ENCODE data around the gene ABCB10. TPM values are rescaled to one million over a fixed set of nuclear protein-coding genes. Genes with fewer than 3 reads are reported as not detected.

ABCB10 gene
- total and polyA plus RNA-seq, 5 donors from 2014 or later, result 10.5 to 20.0 (median 17.1) TPM

GRCh38 chr1:229539863-229540506 lies 18.5 kb downstream of the ABCB10 start:
- no peaks in the 10 kb centered on the region for H3K9me3 Mint-ChIP-seq
- Histone ChIP-seq H3K9me3 (ENCODE audit: control insufficient read depth in 2 of 2, low read length in 2 of 2) (no peaks in the 10 kb centered on the region), H3K27ac (ENCODE audit: insufficient read depth, low read length, poor library complexity, severe bottlenecking) (no peak overlapping the region), H3K36me3 (ENCODE audit: control insufficient read depth, insufficient read depth, low read length) (peaks cover 61% of the 10 kb centered on the region), H3K4me1 (ENCODE audit: control insufficient read depth, insufficient read depth, low read length, poor library complexity, severe bottlenecking) (peaks cover 12% of the 10 kb centered on the region), H3K4me3 (ENCODE audit: low read depth, low read length) (no peak overlapping the region), H3K27me3 (ENCODE audit: control insufficient read depth, insufficient read depth, low read length) (no peaks in the 10 kb centered on the region)
- ATAC-seq (ENCODE audit: low read depth in 2 of 2), result no peak
- H3K4me3 Mint-ChIP-seq, result no peak overlapping the region
- peaks cover 62% of the 10 kb centered on the region for H3K36me3 Mint-ChIP-seq
- no peak for DNase-seq
- peaks cover 16 to 29% (median 23%) of the 10 kb centered on the region in 4 donors for H3K4me1 Mint-ChIP-seq
- no peak overlapping the region for H3K27ac Mint-ChIP-seq
- no peaks in the 10 kb centered on the region for H3K27me3 Mint-ChIP-seq

DNA sequence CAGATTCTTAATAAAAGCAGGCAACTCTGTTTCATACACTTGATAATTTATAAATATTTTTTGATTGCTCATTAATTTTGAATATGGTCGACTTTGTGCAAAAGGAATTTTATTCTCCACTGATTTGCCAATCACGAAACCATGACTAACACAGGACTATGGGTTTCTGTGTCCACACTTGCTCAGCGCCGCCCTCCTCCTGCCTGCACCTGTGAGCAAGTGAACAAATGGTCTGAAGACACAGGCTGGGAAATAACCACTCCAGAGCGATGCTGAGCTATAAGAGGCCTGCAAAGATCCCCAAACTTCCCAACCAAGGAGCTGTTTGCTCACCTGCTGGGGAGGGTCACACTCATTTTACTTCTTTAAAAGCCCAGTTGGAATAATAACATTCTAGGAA lies 19.6 kb downstream of the ABCB10 start:
- no peaks in the 10 kb centered on the region for H3K9me3 ChIP-seq (ENCODE audit: control insufficient read depth in 2 of 2, low read length in 2 of 2)
- no peaks in the 10 kb centered on the region for H3K9me3 Mint-ChIP-seq
- no peaks in the 10 kb centered on the region for H3K27me3 Mint-ChIP-seq
- H3K27ac ChIP-seq (ENCODE audit: insufficient read depth, low read length, poor library complexity, severe bottlenecking), result no peak overlapping the region
- H3K36me3 ChIP-seq (ENCODE audit: control insufficient read depth, insufficient read depth, low read length), result peaks cover 58% of the 10 kb centered on the region
- peak overlapping the region in 2 of 3 donors; percentile 50 to 71 for H3K27ac Mint-ChIP-seq
- peaks cover 12% of the 10 kb centered on the region for H3K4me1 ChIP-seq (ENCODE audit: control insufficient read depth, insufficient read depth, low read length, poor library complexity, severe bottlenecking)
- DNase-seq (no peak), ATAC-seq (ENCODE audit: low read depth in 2 of 2) (no peak)
- H3K36me3 Mint-ChIP-seq, result peaks cover 59% of the 10 kb centered on the region
- H3K4me1 Mint-ChIP-seq, result peaks cover 16 to 28% (median 21%) of the 10 kb centered on the region in 4 donors
- no peaks in the 10 kb centered on the region for H3K27me3 ChIP-seq (ENCODE audit: control insufficient read depth, insufficient read depth, low read length)
- H3K4me3 ChIP-seq (ENCODE audit: low read depth, low read length), result no peak overlapping the region
- H3K4me3 Mint-ChIP-seq, result no peak overlapping the region

DNA sequence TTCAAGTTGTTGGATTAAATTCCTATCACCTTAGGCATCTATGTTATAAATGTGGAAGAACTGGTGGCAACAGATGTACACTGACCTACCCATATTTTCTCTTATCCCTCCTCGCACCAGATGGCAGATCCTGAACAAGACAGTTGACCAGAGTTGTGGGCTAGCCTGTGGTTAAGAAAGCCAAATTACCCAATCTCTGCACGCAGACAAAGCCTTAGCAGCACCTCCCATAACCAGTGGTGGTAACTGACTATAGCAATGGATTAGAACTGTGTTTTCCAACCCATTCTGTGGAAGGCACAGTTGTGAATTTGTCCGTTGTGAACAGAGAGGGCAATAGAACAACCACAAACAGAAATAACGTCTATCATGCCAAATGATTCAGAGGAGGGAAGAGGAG lies 20.6 kb downstream of the ABCB10 start:
- Mint-ChIP-seq H3K4me1 (peaks cover 14 to 17% (median 17%) of the 10 kb centered on the region in 4 donors), H3K36me3 (peaks cover 58% of the 10 kb centered on the region), H3K27ac (peak overlapping the region in 2 of 3 donors; percentile 50 to 78), H3K4me3 (no peak overlapping the region), H3K27me3 (no peaks in the 10 kb centered on the region), H3K9me3 (no peaks in the 10 kb centered on the region)
- no peak overlapping the region for H3K4me3 ChIP-seq (ENCODE audit: low read depth, low read length)
- peaks cover 60% of the 10 kb centered on the region for H3K36me3 ChIP-seq (ENCODE audit: control insufficient read depth, insufficient read depth, low read length)
- H3K9me3 ChIP-seq (ENCODE audit: control insufficient read depth in 2 of 2, low read length in 2 of 2), result no peaks in the 10 kb centered on the region
- H3K27me3 ChIP-seq (ENCODE audit: control insufficient read depth, insufficient read depth, low read length), result no peaks in the 10 kb centered on the region
- DNase-seq (no peak), ATAC-seq (ENCODE audit: low read depth in 2 of 2) (no peak)
- no peak overlapping the region for H3K27ac ChIP-seq (ENCODE audit: insufficient read depth, low read length, poor library complexity, severe bottlenecking)
- H3K4me1 ChIP-seq (ENCODE audit: control insufficient read depth, insufficient read depth, low read length, poor library complexity, severe bottlenecking), result peaks cover 12% of the 10 kb centered on the region

GRCh38 chr1:229536982-229537381 lies 21.5 kb downstream of the ABCB10 start:
- H3K9me3 ChIP-seq (ENCODE audit: control insufficient read depth in 2 of 2, low read length in 2 of 2), result no peaks in the 10 kb centered on the region
- Mint-ChIP-seq H3K9me3 (no peaks in the 10 kb centered on the region), H3K27ac (peak overlapping the region in 1 of 3 donors; percentile 21), H3K27me3 (no peaks in the 10 kb centered on the region), H3K4me3 (no peak overlapping the region), H3K4me1 (peaks cover 7 to 10% (median 9%) of the 10 kb centered on the region in 4 donors), H3K36me3 (peaks cover 56% of the 10 kb centered on the region)
- H3K27ac ChIP-seq (ENCODE audit: insufficient read depth, low read length, poor library complexity, severe bottlenecking), result no peak overlapping the region
- H3K4me3 ChIP-seq (ENCODE audit: low read depth, low read length), result no peak overlapping the region
- H3K4me1 ChIP-seq (ENCODE audit: control insufficient read depth, insufficient read depth, low read length, poor library complexity, severe bottlenecking), result peaks cover 5% of the 10 kb centered on the region
- H3K27me3 ChIP-seq (ENCODE audit: control insufficient read depth, insufficient read depth, low read length), result no peaks in the 10 kb centered on the region
- peaks cover 65% of the 10 kb centered on the region for H3K36me3 ChIP-seq (ENCODE audit: control insufficient read depth, insufficient read depth, low read length)
- ATAC-seq (ENCODE audit: low read depth in 2 of 2) (no peak), DNase-seq (no peak)

DNA sequence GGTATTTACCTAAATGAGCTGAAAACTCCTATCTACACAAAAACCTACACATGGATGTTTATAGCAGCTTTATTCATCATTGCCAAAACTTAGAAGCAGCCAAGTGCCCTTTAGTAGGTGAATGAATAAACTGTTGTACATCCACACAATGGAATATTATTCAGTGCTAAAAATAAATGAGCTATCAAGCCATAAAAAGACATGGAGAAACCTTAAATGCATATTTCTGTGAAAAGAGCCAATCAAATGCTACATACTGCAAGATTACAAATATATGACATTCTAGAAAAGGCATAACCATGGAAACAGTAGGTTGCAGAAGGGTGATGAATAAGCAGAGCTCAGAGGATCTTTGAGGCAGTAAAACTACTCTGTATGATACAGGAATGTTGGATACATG lies 23.3 kb downstream of the ABCB10 start:
- no peak overlapping the region for H3K4me3 ChIP-seq (ENCODE audit: low read depth, low read length)
- Mint-ChIP-seq H3K4me1 (peaks cover 0 to 4% (median 3%) of the 10 kb centered on the region in 4 donors), H3K36me3 (peaks cover 59% of the 10 kb centered on the region), H3K27me3 (no peaks in the 10 kb centered on the region), H3K9me3 (no peaks in the 10 kb centered on the region), H3K27ac (peak overlapping the region in 1 of 3 donors; percentile 45), H3K4me3 (no peak overlapping the region)
- peaks cover 68% of the 10 kb centered on the region for H3K36me3 ChIP-seq (ENCODE audit: control insufficient read depth, insufficient read depth, low read length)
- H3K9me3 ChIP-seq (ENCODE audit: control insufficient read depth in 2 of 2, low read length in 2 of 2), result no peaks in the 10 kb centered on the region
- ATAC-seq (ENCODE audit: low read depth in 2 of 2) (no peak), DNase-seq (no peak)
- H3K27me3 ChIP-seq (ENCODE audit: control insufficient read depth, insufficient read depth, low read length), result no peaks in the 10 kb centered on the region
- H3K27ac ChIP-seq (ENCODE audit: insufficient read depth, low read length, poor library complexity, severe bottlenecking), result no peak overlapping the region
- no peaks in the 10 kb centered on the region for H3K4me1 ChIP-seq (ENCODE audit: control insufficient read depth, insufficient read depth, low read length, poor library complexity, severe bottlenecking)

- H3K4me3 ChIP-seq (ENCODE audit: low read depth, low read length), result no peak overlapping the region
- peak overlapping the region in 1 of 4 donors; percentile 43 for H3K4me3 Mint-ChIP-seq
- no peak overlapping the region for H3K27ac ChIP-seq (ENCODE audit: insufficient read depth, low read length, poor library complexity, severe bottlenecking)
- no peaks in the 10 kb centered on the region for H3K4me1 ChIP-seq (ENCODE audit: control insufficient read depth, insufficient read depth, low read length, poor library complexity, severe bottlenecking)
- peaks cover 61% of the 10 kb centered on the region for H3K36me3 ChIP-seq (ENCODE audit: control insufficient read depth, insufficient read depth, low read length)
- H3K27me3 ChIP-seq (ENCODE audit: control insufficient read depth, insufficient read depth, low read length), result no peaks in the 10 kb centered on the region
- DNase-seq (no peak), ATAC-seq (ENCODE audit: low read depth in 2 of 2) (no peak)
- H3K36me3 Mint-ChIP-seq, result peaks cover 48% of the 10 kb centered on the region
- no peaks in the 10 kb centered on the region for H3K9me3 Mint-ChIP-seq
- H3K27me3 Mint-ChIP-seq, result no peaks in the 10 kb centered on the region
- H3K27ac Mint-ChIP-seq, result no peak overlapping the region
- peaks cover 0 to 3% (median 0%) of the 10 kb centered on the region in 4 donors for H3K4me1 Mint-ChIP-seq
- no peaks in the 10 kb centered on the region for H3K9me3 ChIP-seq (ENCODE audit: control insufficient read depth in 2 of 2, low read length in 2 of 2)
Measured at GRCh38 chr1:229531326-229531725, 27.2 kb downstream of the ABCB10 start.

- ATAC-seq (ENCODE audit: low read depth in 2 of 2), result no peak
- DNase-seq, result no peak
- H3K9me3 Mint-ChIP-seq, result no peaks in the 10 kb centered on the region
- H3K27ac Mint-ChIP-seq, result peak overlapping the region in 1 of 3 donors; percentile 52
- H3K4me1 Mint-ChIP-seq, result peaks cover 0 to 3% (median 0%) of the 10 kb centered on the region in 4 donors
- no peaks in the 10 kb centered on the region for H3K27me3 ChIP-seq (ENCODE audit: control insufficient read depth, insufficient read depth, low read length)
- no peaks in the 10 kb centered on the region for H3K9me3 ChIP-seq (ENCODE audit: control insufficient read depth in 2 of 2, low read length in 2 of 2)
- no peak overlapping the region for H3K4me3 Mint-ChIP-seq
- no peaks in the 10 kb centered on the region for H3K27me3 Mint-ChIP-seq
- H3K36me3 Mint-ChIP-seq, result peaks cover 53% of the 10 kb centered on the region
- no peak overlapping the region for H3K27ac ChIP-seq (ENCODE audit: insufficient read depth, low read length, poor library complexity, severe bottlenecking)
- no peak overlapping the region for H3K4me3 ChIP-seq (ENCODE audit: low read depth, low read length)
- H3K36me3 ChIP-seq (ENCODE audit: control insufficient read depth, insufficient read depth, low read length), result peaks cover 60% of the 10 kb centered on the region
- H3K4me1 ChIP-seq (ENCODE audit: control insufficient read depth, insufficient read depth, low read length, poor library complexity, severe bottlenecking), result no peaks in the 10 kb centered on the region
Measured at GRCh38 chr1:229529639-229530038, 28.9 kb downstream of the ABCB10 start.

GRCh38 chr1:229526695-229527094 lies 31.8 kb downstream of the ABCB10 start:
- Mint-ChIP-seq H3K27me3 (no peaks in the 10 kb centered on the region), H3K36me3 (peaks cover 44% of the 10 kb centered on the region), H3K27ac (peak overlapping the region in 1 of 3 donors; percentile 58), H3K4me3 (no peak overlapping the region), H3K4me1 (no peaks in the 10 kb centered on the region), H3K9me3 (no peaks in the 10 kb centered on the region)
- ATAC-seq (ENCODE audit: low read depth in 2 of 2) (no peak), DNase-seq (no peak)
- Histone ChIP-seq H3K27ac (ENCODE audit: insufficient read depth, low read length, poor library complexity, severe bottlenecking) (no peak overlapping the region), H3K4me3 (ENCODE audit: low read depth, low read length) (no peak overlapping the region), H3K4me1 (ENCODE audit: control insufficient read depth, insufficient read depth, low read length, poor library complexity, severe bottlenecking) (no peaks in the 10 kb centered on the region), H3K36me3 (ENCODE audit: control insufficient read depth, insufficient read depth, low read length) (peaks cover 58% of the 10 kb centered on the region), H3K27me3 (ENCODE audit: control insufficient read depth, insufficient read depth, low read length) (no peaks in the 10 kb centered on the region), H3K9me3 (ENCODE audit: control insufficient read depth in 2 of 2, low read length in 2 of 2) (no peaks in the 10 kb centered on the region)

All from CD4-positive, CD25-positive, alpha-beta regulatory T cell (primary cell).